Measurements from ENCODE around the gene RANBP1. TPM values are rescaled to one million over a fixed set of nuclear protein-coding genes. Genes with fewer than 3 reads are reported as not detected.

The RANBP1 gene
- total RNA-seq, 1 donor: 191 TPM

DNA sequence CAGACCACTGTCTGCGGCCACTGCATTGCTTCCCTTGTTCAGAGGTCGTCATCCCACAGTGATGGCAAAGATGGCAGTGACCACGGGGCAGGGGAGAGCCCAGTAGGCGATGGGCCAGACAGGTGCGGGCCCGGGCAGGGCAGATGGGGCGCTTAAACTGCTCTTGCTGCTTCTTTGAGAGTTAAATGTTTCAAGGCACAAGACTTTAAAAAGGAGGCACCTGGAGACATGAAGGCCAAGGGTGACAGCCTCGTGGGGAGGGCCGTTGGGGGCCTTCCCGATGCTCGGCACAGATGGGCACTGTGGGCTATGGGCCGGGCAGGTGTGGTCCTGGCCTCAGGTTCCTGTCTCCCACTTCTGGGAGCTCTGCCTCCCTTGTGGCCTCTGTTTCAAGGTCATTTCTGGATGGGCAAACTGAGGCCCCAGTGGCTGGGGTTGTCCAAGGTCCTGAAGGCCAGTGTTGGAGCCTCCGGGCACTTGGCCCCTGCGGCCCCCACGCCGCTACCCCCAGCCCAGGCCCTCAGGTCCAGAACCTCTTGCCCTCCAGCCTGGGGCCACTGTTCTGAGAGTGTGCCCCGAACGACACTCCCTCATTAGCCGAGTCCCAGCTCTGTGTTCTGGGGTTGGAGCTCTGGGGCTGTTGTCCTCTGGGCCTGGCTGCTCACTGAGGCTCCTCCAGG lies 51.9 kb downstream of the RANBP1 start:
- TF ChIP-seq, protein P1, sequence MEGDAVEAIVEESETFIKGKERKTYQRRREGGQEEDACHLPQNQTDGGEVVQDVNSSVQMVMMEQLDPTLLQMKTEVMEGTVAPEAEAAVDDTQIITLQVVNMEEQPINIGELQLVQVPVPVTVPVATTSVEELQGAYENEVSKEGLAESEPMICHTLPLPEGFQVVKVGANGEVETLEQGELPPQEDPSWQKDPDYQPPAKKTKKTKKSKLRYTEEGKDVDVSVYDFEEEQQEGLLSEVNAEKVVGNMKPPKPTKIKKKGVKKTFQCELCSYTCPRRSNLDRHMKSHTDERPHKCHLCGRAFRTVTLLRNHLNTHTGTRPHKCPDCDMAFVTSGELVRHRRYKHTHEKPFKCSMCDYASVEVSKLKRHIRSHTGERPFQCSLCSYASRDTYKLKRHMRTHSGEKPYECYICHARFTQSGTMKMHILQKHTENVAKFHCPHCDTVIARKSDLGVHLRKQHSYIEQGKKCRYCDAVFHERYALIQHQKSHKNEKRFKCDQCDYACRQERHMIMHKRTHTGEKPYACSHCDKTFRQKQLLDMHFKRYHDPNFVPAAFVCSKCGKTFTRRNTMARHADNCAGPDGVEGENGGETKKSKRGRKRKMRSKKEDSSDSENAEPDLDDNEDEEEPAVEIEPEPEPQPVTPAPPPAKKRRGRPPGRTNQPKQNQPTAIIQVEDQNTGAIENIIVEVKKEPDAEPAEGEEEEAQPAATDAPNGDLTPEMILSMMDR (IDR thresholded peaks at IDR 0.05; ENCODE audit: insufficient read depth, low read length): no peak
- no peak overlapping the region for H3K4me3 ChIP-seq (ENCODE audit: low read depth, low read length)
- DNase-seq (ENCODE audit: low read depth): no peak

DNA sequence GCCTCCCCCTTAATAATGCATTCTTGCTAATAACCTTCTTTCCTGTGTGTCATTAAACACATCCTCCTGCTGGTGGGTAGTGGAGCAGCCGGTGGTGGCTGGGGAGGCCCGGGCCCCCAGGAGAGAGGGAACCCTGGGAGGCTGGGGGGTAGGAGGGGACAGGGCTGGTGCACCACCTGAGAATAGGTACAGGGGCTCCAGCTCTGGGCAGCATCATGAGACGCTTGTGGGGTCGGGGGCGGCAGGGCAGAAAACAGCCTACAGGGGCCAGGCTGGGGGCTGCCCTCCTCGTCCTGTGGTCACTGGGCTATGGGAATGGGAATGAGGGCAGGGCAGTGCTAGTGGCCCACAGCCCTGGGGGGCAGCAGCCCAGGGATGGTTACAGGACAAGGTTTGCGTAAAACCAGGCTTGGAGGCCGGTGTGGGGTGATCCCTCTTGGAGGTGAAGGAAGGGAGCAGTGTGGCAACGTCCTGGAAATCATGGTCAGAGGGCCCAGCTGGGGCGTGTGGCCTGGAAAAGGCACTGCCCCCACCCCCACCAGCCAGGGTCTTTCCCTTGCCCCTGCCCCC lies 53.4 kb downstream of the RANBP1 start:
- TF ChIP-seq, protein P1 (IDR thresholded peaks at IDR 0.05; ENCODE audit: insufficient read depth, low read length): no peak
- no peak overlapping the region for H3K4me3 ChIP-seq (ENCODE audit: low read depth, low read length)
- no peak for DNase-seq (ENCODE audit: low read depth)

DNA sequence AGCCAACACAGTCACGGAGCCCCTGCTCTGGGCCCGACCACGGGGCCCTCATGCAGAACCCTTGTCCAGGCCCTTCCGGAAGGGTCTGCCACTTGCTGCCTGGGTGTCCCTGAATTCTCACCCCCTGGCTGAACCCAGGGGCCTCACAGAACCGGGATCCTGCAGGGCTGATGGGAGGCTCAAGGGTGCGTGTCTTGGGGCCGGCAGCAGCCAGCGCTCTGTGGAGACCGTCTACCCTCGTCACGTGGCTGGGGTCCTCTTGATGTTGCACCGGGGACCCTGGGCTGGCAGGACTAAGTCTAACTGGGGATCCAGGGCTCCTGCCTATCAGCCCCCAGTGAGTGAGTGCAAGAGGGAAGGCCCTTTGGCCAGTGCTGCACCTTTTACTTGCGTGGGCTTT lies 54.3 kb downstream of the RANBP1 start:
- TF ChIP-seq, protein P1 (IDR thresholded peaks at IDR 0.05; ENCODE audit: insufficient read depth, low read length): no peak
- no peak for DNase-seq (ENCODE audit: low read depth)
- H3K4me3 ChIP-seq (ENCODE audit: low read depth, low read length): no peak overlapping the region

DNA sequence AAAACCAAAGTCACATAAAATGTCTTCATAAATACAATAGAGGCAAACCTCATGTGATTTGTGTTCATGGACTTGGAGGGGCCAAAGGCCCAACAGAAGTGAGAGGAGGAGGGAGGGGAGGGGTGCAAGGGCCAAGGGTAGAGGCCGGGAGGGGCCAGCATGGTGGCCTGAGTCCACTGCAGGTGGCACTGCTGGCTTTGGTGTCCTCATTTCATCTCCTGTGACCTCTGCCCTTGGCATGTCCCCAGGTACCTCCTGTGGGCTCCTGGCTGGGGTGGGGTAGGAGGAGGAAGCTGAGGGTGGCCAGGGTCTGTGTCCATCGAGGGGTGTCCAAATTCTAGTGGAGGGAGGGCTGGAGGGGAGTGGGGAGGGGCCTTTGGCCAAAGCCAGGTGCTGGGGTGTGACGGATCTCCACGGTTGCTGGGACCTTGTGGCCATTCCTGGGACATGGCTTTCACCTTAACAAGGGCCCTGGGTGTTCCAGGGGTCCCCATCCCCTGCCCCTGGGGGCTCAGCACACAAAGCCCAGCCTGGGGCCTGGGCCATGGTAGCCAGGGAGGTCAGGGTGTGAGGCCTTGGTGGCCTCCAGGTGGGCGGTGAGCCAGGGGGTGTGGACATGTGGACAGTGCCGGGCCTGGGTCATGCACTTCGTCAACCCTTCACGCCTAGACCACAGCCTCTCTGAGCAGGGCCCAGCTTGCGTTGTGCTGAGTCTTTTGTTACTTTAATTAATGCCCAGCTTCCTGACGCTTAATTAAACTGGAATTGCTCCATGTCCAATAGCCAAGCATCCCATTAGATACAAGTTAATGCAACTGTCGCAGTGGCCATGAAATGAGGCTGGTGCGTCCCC lies 55.6 kb downstream of the RANBP1 start:
- TF ChIP-seq, protein P1 (IDR thresholded peaks at IDR 0.05; ENCODE audit: insufficient read depth, low read length): no peak
- H3K4me3 ChIP-seq (ENCODE audit: low read depth, low read length): no peak overlapping the region
- DNase-seq (ENCODE audit: low read depth): no peak

DNA sequence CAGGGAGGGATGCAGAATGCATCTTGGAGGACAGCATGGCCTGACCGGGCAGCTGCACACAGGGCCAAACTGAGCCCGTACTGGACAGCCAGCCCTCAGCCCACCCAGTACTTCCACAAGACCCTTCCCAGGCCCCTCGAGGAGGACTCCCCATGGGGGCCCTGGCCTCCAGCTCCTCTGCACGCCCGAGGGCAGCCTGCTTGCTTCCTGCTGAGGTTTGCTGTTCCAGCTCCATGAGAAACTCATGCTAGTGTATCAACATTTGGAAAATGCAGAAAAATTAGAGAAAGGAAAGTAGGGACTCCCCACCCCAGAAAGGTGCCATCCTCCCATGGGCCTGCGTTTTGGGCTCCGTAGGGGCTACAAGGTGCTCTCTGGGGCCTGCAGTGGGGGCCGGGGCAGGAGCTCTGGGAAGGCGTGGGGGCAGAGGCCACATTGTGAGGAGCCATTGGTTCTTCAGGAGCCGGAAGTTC lies 56.3 kb downstream of the RANBP1 start:
- H3K4me3 ChIP-seq (ENCODE audit: low read depth, low read length): no peak overlapping the region
- TF ChIP-seq, protein P1 (IDR thresholded peaks at IDR 0.05; ENCODE audit: insufficient read depth, low read length): no peak
- DNase-seq (ENCODE audit: low read depth): no peak

DNA sequence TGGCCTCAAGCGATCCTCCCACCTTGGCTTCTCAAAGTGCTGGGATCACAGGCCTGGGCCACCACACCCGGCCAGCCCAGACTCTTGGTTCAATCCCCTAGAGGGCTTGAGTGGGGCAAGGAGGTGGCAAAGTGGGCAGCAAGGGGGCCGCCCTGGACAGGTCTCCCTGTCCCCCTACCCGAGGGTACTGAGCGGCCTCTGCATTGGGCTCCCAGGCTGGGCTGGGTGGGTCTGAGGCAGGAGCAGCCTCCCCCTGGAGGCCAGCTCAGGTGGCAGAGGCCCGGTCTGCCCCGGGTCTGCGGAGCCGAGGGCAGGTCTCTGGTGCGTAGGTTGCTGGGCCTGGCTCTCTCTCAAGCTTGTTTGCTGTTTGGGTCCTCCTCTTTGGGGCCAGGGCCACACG lies 57.3 kb downstream of the RANBP1 start:
- TF ChIP-seq, protein P1 (IDR thresholded peaks at IDR 0.05; ENCODE audit: insufficient read depth, low read length): no peak
- DNase-seq (ENCODE audit: low read depth): no peak
- H3K4me3 ChIP-seq (ENCODE audit: low read depth, low read length): no peak overlapping the region
